ENCODE data around the gene WDR36. TPM values are rescaled to one million over a fixed set of nuclear protein-coding genes. Genes with fewer than 3 reads are reported as not detected.

Gene WDR36
- total and polyA plus RNA-seq, 2 of the 8 experiments (the other 6 are each of a cell fraction or from before 2014, with no cell fraction given), result 9.3 to 41.8 TPM

DNA sequence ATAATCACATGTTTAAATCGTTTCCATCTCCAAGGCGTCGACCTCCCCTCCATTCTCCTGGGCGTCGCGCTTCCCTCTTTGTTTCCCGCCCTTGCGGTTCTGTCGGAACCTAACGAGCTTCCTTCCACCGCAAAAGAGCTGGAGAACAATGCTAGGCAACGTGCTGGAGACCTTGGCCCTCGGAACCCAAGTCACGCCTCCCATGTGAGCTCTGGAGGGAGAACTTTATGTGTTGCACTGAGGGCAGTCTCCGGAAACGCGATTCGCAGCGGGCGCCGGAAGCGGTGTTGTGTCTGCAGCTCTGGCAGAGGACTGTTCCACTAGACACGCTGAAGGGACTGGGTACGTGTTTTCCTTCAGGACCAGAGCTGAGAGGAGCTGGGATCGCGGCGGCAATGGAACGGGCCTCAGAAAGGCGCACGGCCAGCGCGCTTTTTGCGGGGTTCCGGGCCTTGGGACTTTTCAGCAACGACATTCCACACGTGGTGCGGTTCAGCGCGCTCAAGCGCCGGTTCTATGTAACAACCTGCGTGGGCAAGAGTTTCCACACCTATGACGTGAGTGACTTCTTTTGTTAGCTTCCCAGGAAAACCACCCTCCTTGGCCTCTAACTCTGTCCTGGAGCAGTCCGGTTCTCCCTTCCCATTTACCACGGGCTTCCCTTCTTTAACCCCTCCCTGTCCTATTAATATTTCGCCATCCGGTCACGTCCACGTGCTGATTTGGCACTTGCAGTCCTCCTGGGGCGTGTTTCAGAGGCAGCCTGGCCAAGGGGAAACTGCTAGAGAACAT, at the start of gene WDR36 (continued):
- TF ChIP-seq, protein P1, sequence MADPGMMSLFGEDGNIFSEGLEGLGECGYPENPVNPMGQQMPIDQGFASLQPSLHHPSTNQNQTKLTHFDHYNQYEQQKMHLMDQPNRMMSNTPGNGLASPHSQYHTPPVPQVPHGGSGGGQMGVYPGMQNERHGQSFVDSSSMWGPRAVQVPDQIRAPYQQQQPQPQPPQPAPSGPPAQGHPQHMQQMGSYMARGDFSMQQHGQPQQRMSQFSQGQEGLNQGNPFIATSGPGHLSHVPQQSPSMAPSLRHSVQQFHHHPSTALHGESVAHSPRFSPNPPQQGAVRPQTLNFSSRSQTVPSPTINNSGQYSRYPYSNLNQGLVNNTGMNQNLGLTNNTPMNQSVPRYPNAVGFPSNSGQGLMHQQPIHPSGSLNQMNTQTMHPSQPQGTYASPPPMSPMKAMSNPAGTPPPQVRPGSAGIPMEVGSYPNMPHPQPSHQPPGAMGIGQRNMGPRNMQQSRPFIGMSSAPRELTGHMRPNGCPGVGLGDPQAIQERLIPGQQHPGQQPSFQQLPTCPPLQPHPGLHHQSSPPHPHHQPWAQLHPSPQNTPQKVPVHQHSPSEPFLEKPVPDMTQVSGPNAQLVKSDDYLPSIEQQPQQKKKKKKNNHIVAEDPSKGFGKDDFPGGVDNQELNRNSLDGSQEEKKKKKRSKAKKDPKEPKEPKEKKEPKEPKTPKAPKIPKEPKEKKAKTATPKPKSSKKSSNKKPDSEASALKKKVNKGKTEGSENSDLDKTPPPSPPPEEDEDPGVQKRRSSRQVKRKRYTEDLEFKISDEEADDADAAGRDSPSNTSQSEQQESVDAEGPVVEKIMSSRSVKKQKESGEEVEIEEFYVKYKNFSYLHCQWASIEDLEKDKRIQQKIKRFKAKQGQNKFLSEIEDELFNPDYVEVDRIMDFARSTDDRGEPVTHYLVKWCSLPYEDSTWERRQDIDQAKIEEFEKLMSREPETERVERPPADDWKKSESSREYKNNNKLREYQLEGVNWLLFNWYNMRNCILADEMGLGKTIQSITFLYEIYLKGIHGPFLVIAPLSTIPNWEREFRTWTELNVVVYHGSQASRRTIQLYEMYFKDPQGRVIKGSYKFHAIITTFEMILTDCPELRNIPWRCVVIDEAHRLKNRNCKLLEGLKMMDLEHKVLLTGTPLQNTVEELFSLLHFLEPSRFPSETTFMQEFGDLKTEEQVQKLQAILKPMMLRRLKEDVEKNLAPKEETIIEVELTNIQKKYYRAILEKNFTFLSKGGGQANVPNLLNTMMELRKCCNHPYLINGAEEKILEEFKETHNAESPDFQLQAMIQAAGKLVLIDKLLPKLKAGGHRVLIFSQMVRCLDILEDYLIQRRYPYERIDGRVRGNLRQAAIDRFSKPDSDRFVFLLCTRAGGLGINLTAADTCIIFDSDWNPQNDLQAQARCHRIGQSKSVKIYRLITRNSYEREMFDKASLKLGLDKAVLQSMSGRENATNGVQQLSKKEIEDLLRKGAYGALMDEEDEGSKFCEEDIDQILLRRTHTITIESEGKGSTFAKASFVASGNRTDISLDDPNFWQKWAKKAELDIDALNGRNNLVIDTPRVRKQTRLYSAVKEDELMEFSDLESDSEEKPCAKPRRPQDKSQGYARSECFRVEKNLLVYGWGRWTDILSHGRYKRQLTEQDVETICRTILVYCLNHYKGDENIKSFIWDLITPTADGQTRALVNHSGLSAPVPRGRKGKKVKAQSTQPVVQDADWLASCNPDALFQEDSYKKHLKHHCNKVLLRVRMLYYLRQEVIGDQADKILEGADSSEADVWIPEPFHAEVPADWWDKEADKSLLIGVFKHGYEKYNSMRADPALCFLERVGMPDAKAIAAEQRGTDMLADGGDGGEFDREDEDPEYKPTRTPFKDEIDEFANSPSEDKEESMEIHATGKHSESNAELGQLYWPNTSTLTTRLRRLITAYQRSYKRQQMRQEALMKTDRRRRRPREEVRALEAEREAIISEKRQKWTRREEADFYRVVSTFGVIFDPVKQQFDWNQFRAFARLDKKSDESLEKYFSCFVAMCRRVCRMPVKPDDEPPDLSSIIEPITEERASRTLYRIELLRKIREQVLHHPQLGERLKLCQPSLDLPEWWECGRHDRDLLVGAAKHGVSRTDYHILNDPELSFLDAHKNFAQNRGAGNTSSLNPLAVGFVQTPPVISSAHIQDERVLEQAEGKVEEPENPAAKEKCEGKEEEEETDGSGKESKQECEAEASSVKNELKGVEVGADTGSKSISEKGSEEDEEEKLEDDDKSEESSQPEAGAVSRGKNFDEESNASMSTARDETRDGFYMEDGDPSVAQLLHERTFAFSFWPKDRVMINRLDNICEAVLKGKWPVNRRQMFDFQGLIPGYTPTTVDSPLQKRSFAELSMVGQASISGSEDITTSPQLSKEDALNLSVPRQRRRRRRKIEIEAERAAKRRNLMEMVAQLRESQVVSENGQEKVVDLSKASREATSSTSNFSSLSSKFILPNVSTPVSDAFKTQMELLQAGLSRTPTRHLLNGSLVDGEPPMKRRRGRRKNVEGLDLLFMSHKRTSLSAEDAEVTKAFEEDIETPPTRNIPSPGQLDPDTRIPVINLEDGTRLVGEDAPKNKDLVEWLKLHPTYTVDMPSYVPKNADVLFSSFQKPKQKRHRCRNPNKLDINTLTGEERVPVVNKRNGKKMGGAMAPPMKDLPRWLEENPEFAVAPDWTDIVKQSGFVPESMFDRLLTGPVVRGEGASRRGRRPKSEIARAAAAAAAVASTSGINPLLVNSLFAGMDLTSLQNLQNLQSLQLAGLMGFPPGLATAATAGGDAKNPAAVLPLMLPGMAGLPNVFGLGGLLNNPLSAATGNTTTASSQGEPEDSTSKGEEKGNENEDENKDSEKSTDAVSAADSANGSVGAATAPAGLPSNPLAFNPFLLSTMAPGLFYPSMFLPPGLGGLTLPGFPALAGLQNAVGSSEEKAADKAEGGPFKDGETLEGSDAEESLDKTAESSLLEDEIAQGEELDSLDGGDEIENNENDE (IDR thresholded peaks at IDR 0.05; ENCODE audit: insufficient replicate concordance, low read length), result peak; percentile 89
- TF ChIP-seq TCF12 (IDR thresholded peaks at IDR 0.05; ENCODE audit: low read depth, low read length), result peak; percentile 76; the same call in 1 of the 2 replicates
- TF ChIP-seq RBBP5 (IDR thresholded peaks at IDR 0.05; ENCODE audit: borderline replicate concordance, low read depth, low read length), result peak; percentile 93
- peak; percentile 36; the same call in 1 of the 2 replicates for TF ChIP-seq SIX5 (IDR thresholded peaks at IDR 0.05; ENCODE audit: low read depth, low read length)
